Measurements from ENCODE around the gene SORBS2. TPM values are rescaled to one million over a fixed set of nuclear protein-coding genes. Genes with fewer than 3 reads are reported as not detected.

SORBS2 gene
- total RNA-seq, 1 donor from 2014 or later = 94.2 TPM

DNA sequence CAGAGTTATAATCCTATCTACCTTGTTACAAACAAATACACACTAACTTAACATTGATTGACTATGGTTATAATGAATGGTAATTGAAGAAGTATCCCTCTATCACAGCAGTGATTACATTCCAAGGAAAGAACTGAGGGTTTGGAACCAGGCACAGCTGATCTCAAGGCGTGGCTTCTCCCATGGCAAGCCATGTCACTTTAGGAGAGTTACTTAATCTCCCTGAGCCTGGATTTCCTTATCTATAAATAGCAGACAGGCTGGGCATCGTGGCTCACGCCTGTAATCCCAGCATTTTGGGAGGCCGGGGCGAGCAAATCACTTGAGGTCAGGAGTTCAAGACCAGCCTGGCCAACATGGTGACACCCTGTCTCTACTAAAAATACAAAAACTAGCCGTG lies 25.6 kb downstream of the SORBS2 start:
- no peak for DNase-seq (ENCODE audit: low spot score, unreplicated experiment)
- Mint-ChIP-seq H3K27me3 (no peaks in the 10 kb centered on the region), H3K27ac (no peak overlapping the region), H3K4me1 (ENCODE audit: low read depth) (peaks cover 5% of the 10 kb centered on the region), H3K36me3 (ENCODE audit: insufficient read depth) (peaks cover 47% of the 10 kb centered on the region), H3K4me3 (ENCODE audit: low read depth) (no peak overlapping the region), H3K9me3 (ENCODE audit: low read depth) (no peaks in the 10 kb centered on the region)
- TF ChIP-seq, protein P1, sequence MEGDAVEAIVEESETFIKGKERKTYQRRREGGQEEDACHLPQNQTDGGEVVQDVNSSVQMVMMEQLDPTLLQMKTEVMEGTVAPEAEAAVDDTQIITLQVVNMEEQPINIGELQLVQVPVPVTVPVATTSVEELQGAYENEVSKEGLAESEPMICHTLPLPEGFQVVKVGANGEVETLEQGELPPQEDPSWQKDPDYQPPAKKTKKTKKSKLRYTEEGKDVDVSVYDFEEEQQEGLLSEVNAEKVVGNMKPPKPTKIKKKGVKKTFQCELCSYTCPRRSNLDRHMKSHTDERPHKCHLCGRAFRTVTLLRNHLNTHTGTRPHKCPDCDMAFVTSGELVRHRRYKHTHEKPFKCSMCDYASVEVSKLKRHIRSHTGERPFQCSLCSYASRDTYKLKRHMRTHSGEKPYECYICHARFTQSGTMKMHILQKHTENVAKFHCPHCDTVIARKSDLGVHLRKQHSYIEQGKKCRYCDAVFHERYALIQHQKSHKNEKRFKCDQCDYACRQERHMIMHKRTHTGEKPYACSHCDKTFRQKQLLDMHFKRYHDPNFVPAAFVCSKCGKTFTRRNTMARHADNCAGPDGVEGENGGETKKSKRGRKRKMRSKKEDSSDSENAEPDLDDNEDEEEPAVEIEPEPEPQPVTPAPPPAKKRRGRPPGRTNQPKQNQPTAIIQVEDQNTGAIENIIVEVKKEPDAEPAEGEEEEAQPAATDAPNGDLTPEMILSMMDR (IDR thresholded peaks at IDR 0.05; ENCODE audit: unreplicated experiment) = no peak

DNA sequence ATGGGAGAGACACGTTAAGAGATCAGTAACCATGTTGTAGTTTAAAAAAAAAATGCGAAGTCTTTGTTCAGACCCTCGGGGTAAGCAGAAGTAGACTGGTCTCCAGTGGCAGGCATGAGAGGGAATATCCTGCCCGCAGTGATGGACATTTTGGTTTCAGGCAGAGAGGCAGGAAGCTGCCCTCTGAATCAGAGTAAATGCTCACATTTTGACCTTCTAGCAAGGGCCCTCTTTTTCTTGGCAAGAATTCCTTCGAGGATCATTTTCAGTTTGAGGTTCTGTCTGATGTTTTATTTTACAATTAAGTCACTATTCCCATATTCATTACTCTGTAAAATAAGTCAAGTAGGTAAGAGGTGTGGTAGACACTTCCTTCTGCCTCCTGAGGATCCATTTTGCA lies 28.4 kb downstream of the SORBS2 start:
- TF ChIP-seq, protein P1 (IDR thresholded peaks at IDR 0.05; ENCODE audit: unreplicated experiment) = no peak
- Mint-ChIP-seq H3K36me3 (ENCODE audit: insufficient read depth) (peaks cover 47% of the 10 kb centered on the region), H3K9me3 (ENCODE audit: low read depth) (no peaks in the 10 kb centered on the region), H3K27me3 (no peaks in the 10 kb centered on the region), H3K27ac (no peak overlapping the region), H3K4me3 (ENCODE audit: low read depth) (no peak overlapping the region), H3K4me1 (ENCODE audit: low read depth) (peaks cover 13% of the 10 kb centered on the region)
- no peak for DNase-seq (ENCODE audit: low spot score, unreplicated experiment)

DNA sequence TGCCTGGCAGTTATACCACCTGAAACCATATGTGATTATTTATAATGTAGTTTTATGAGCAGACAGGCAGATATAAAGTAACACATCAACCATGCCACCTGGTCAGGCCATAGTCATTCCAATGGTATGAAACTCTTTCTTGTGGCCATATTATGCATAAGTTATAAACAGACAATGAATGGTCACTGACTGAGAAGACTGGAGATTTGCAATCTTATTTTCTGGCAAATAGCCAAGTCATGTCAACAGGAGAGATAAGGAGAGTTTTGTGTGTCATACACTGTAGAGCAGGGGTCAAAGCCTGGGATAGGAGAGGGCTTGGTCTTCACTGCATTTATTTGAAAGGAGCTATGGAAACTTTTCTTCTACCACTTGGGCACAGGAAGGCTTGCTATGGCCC lies 29.5 kb downstream of the SORBS2 start:
- no peak for DNase-seq (ENCODE audit: low spot score, unreplicated experiment)
- Mint-ChIP-seq H3K4me1 (ENCODE audit: low read depth) (peaks cover 13% of the 10 kb centered on the region), H3K27ac (no peak overlapping the region), H3K4me3 (ENCODE audit: low read depth) (no peak overlapping the region), H3K27me3 (no peaks in the 10 kb centered on the region), H3K36me3 (ENCODE audit: insufficient read depth) (peaks cover 42% of the 10 kb centered on the region), H3K9me3 (ENCODE audit: low read depth) (no peaks in the 10 kb centered on the region)
- TF ChIP-seq, protein P1 (IDR thresholded peaks at IDR 0.05; ENCODE audit: unreplicated experiment) = no peak

DNA sequence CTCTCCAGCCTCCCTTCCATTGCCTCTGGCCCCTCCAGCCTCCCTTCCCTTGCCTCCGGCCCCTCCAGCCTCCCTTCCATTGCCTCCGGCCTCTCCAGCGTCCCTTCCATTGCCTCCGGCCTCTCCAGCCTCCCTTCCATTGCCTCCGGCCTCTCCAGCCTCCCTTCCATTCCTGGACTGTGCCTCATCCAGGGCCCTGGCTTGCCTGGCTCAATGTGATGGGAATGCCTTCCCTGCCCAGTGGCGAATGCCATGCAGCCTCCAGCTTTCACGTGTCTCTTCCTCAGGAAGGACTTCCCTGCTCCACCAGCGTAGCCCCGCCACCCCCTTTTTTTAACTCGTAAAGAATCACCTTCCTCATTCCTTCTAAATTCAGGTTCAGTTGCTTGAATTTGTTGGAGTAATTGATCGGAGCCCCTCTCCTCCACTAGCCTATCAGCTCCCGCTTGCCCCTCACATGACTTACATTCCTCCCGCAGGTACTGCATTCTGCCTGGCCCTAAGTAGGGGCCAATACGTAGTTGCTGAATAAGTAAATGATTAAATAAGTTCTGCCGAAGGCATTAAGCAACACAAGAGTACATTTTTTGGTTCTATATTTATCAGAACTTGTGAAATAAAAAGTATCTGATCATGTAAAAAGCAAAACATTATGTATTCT lies 30.3 kb downstream of the SORBS2 start:
- Mint-ChIP-seq H3K9me3 (ENCODE audit: low read depth) (no peaks in the 10 kb centered on the region), H3K36me3 (ENCODE audit: insufficient read depth) (peaks cover 40% of the 10 kb centered on the region), H3K27me3 (no peaks in the 10 kb centered on the region), H3K27ac (peak overlapping the region; percentile 57), H3K4me1 (ENCODE audit: low read depth) (peaks cover 13% of the 10 kb centered on the region), H3K4me3 (ENCODE audit: low read depth) (no peak overlapping the region)
- TF ChIP-seq, protein P1 (IDR thresholded peaks at IDR 0.05; ENCODE audit: unreplicated experiment) = no peak
- no peak for DNase-seq (ENCODE audit: low spot score, unreplicated experiment)

DNA sequence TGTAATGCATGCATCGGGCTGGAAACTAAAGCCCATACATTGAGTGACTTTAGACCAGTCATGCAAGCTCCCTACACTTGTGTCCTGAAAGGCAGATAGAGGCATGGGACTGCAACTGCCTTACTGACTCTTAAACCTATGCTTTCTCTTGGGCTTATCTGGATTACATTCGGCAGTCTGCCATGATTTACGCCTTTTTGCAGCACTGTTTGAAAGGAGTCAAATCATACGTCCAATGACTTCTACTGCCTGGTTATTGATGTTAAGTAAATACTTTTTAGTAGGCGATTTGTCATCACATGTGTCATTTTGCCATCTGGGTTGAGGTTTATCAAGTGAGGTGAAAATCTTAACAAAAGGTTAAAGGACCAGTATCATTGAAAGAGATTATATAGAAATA lies 31.5 kb downstream of the SORBS2 start:
- H3K4me1 Mint-ChIP-seq (ENCODE audit: low read depth) = peaks cover 14% of the 10 kb centered on the region
- no peak overlapping the region for H3K4me3 Mint-ChIP-seq (ENCODE audit: low read depth)
- H3K27me3 Mint-ChIP-seq = no peaks in the 10 kb centered on the region
- no peak overlapping the region for H3K27ac Mint-ChIP-seq
- no peaks in the 10 kb centered on the region for H3K9me3 Mint-ChIP-seq (ENCODE audit: low read depth)
- TF ChIP-seq, protein P1 (IDR thresholded peaks at IDR 0.05; ENCODE audit: unreplicated experiment) = no peak
- H3K36me3 Mint-ChIP-seq (ENCODE audit: insufficient read depth) = peaks cover 32% of the 10 kb centered on the region
- DNase-seq (ENCODE audit: low spot score, unreplicated experiment) = no peak

Data from progenitor cell of endocrine pancreas (in vitro differentiated cells).